DMS114 treated with DMSO at 0.1 percent for 48 hours (cell line): Measurements from ENCODE around the gene EVC2.
"Not testable (repeated sequence)": the region's sequence is repeated elsewhere in the genome, so short reads cannot be mapped to it uniquely, and the experiment has no call there.

Source experiments
- DNase-seq: peaks from one replicate; lab custom pipeline; 2025; ENCODE audit not compliant: unreplicated experiment; lab: John Stamatoyannopoulos, UW

EVC2 gene

DNA sequence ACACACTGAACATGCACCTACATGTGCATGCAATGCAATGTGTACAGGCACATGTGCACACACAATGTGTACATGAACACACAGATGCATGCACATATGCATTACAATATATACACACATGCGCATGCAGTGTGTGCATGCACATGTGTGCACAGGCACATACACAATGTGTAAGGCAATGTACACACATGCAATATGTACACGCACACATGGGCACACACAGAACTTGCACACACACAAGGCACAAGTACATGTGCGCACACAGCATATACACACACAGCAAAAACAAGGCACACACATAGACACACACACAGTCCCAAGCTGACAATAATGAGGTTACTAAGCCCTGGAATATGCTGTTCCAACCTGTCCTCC lies 76.3 kb downstream of the EVC2 start:
- no peak for DNase-seq

DNA sequence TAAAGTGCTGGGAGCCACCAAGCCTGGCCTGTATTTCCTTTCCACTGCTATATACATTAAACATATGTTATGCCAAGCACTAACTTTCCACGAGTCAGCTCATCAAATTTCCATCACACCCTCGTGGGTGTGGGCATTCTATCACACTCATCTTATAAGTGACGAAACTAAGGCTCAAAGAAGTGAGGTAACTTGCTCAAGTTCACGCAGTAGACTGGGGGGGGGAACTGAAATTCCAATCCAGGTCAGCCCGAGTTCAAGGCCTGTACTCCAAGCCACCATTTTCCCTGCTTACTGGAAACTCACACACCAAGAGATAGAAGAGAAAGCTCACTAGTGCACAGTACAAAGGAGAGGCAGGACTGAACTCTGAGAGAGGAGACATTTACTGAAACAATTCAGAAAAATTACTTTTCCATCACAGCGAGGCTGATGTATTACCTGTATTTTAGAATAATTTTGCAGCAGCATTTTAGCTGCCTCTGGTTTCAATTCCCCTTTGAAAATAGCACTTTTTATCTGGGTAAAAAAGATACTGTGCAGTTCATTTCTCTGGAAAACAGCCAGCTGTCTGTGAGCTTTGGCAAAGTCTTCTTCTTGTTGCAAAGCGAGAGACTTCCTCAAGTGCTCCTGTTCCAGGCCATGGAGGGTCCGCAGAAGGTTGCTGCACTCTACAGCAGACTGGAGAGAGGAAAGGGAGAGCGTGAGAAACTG lies 76.8 kb downstream of the EVC2 start:
- DNase-seq, result no peak

DNA sequence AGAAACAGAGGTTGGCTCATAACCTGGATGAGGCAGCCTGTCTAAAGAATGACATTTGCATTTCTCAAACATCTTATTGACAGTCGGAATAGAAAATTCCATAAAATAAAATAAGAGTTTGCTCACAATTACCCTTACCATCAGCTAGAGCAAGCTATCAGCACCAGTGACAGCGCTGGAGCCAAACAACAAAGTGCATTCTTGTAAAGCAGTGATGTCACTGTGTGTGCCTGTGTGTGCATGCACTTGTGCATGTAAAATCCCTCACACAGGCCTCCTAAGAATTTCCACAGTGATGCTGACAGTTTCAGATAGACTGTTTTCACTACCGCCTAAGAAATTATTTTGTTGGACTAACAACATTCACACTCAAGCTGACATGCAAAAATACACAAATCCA lies 77.6 kb downstream of the EVC2 start:
- DNase-seq, result no peak

DNA sequence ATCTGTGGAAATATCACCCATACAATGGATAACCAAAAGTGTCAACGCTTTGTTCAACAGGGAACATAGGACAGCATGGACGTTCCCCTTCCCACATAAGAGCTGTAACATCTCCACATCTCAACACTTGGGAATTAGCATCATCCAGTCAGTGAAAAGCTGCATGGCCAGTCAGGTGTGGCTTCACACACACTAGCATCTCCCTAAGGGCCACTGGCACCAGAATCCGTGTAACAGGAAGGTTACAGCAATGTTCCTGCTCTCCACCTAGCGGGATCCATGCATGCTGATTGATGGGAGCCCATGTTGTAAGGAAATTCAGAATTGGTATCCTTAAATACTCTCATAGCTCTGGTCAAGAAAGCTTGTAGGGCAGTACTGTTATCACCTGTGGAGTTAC lies 78.8 kb downstream of the EVC2 start:
- no peak for DNase-seq

DNA sequence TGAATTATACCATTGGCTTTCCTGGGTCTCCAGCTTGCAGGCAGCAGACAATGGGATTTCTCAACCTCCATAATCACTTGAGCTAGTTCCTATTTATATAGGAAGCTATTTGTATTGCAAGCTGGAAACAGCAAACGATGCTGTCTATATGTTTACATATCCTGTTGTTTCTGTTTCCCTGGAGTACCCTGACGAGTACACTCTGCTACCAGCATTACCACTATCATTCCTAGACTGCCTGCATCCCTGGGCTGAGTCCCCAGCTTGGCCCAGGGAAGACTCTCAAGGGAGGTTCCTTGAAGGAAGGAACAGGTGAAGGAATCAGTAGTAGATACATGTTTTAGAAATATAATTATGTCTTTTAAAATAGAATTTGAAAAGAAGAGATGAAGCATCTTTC lies 81.4 kb downstream of the EVC2 start:
- DNase-seq, result no peak

DNA sequence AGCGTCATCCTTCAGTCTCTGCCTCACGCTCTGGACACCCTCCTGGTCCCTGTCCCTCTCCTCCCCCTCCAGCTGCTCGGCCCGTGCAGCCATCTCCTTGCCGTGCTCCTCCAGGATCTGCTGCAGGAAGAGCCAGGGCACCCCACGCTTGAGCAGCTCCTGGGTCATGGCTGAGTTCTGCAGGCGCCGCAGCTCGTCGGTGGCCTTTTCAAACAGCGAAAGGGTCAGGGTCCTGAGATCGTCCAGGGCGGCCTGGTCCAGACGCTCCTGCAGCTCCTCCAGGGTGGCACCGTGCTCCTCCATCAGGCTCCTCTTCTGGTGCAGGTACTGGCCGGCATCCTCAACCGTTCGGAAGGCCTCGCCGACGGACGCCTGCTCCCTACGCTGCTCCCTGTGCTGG lies 85.8 kb downstream of the EVC2 start:
- DNase-seq, result no peak

DNA sequence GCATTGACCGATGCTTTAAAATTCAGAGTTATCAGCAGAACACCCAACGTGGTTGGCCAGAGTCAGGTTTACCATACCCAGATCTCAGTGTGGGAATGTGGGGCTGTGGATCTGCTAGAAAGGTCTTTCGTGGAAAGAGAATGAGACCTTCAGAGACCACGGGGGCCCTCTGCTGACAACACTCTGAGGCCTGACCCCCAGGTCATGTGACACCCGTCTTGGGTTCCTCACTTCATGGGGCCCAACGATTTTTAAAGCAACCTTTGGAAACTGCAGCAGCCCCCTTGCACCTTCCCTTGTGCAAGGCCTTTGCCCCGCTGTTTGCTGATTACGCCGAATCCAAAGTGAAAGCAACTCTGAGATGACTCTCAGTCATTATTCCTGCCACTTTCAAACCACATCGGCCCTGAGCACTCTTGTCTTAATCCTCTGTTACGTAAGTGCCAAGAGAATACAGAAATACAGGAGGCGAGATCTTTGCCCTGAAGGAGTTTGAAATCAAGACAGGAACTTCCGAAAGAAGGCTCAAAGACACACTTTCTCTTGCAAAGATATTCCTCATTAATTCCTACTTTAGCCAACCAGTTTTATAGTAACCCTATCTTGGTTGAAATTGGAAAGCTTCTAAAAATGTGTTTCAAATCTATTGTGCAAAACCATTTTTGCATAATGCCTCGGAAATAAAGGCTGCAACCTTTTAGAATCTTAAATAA lies 88.3 kb downstream of the EVC2 start:
- DNase-seq, result no peak

DNA sequence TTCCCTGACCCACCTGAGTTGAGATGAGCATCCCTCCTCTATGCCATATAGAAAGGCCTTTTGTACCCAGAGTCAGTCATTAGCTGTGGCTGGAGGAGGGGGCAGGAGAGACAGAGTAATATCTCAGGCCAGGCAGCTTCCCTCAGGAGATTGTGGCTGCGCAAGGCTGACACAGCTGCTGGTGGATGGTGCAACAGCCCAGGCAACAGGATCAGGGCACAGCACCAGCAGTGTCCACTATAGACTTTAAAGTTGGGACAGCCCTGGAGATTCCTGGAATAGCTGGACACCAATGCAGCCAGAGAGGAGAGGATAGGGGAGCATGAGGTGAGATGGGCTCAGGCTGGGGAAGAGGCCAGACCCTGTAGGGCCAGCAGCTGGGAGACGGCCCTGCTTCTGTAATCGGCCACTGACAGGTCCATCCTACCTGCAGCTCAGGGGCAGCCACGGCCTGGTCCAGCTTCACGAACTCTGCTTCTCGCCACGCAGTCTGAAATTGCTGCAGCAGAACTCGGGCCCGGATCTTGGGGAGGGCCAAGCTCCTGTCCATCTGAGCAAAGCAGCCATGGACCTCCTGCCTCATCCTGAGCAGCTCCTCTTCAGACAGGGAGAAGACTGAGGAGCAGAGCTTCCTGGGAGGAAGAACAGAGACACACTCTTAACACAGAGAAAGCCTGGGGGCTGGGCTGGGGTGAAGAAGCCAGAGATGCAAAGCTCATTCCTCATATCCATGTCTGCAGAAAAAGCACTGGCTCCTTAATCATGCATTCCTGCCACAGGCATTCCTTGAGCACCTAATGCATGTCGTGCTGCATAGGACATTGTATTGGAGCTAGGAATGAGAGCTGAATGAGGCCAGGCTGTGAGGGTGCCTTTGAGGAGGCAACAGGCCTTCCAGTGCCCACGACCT lies 90.1 kb downstream of the EVC2 start:
- DNase-seq, result no peak

DNA sequence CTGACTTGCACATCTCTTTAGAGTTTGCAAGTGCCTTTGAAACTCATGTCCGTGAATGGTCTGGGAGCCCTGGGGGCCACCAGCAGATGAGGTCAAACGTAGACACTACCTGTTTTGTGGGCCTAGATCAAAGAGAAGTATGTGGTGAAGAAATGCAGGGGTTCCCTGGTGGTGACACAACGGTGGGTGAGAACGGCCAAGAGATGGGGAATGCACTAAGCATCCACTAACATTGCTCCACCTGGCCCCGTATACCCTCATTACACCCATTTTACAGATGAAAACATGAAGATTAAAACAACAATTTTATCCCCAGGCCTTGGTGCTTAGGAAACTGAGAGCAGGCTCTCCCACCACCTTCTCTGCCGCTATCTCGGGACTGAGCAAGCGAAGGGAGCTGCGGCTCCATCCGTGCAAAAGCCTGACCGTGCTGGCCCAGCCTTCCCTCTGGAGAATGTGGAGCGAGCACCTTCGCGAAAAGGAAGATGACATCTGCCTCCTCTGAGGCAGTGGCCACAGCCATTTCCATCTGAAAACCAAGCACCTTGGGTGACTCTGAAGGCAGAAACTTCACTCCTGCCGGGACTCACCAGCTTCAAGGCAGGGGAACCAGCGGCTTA lies 91.9 kb downstream of the EVC2 start:
- DNase-seq, result no peak

DNA sequence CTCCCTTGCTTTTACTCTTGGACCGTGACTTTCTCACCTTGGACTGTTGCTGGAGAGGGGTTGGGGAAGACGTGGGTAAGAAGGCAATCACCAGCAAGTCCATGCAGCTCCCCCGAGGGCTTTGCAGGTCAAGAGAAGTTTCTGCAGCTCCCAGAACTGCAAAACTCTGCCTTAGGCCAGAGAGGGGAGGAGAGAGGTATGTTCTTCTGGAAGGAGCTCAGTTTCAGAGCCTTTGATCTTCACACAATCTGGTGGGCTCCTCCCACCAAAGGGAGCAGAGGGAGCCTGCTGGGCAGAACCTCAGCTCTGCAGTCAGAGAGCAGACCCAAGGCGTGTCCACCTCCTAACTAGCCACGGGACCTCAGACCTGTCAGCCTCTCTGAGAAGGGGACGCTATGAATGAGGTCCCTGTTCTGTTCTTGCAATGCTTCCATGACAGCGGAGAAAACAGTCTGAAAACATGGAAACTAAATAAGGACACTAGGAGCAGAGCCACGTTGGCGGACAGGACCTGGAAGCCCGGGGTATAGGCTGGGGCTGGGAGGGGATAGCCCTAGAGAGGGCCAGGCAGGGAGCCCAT lies 92.8 kb downstream of the EVC2 start:
- DNase-seq, result no peak

DNA sequence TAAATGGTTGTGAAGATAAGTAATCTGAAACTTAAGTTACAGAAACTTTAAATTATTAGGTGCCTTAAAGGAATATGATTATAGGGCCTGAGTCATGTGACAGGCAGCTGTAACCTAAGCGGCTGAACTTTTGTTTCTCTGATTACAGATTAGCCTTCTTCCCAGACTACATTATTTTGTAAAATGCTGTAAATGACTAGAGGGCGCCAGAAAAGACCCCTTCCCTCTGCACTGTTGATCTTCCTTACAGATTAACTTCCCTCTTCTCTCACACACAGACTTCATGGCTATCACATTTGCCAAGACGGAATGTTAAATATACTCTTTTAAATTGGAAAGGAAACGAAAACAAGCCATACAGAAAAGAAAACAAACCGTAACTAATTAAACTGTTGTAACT lies 96.6 kb downstream of the EVC2 start:
- no peak for DNase-seq

DNA sequence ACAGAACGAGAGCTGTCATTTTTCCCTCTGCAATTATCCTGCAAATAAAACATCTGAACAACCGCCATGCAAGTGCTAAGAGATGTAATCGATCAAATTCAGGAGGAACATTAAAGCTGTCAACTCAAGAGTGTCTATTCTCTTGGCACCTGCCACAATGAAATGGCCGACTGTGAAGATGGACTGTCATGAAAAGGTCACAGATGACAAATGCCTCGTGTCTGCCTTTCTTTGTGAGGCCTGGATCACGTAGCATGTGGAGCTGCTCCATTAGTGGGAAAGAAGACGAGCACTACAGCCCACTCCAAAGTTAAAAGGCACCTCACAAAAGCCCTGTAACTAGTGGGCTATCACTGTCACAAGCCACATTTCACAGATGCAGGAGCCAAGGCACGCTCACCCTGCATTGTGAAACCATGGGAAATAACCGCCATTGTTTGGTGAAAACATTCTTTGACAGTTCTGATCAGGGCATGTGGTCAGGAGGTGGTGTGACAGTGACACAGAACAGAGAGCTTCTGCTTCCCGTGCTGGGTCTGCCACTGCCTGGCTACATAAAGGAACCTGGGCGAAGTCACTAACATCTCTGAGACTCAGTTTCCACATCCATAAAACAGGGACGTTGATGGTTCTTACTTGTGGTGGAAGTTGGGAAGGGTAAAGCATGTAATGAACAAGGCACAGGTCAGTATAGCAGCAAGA lies 98.9 kb downstream of the EVC2 start:
- DNase-seq, result no peak

DNA sequence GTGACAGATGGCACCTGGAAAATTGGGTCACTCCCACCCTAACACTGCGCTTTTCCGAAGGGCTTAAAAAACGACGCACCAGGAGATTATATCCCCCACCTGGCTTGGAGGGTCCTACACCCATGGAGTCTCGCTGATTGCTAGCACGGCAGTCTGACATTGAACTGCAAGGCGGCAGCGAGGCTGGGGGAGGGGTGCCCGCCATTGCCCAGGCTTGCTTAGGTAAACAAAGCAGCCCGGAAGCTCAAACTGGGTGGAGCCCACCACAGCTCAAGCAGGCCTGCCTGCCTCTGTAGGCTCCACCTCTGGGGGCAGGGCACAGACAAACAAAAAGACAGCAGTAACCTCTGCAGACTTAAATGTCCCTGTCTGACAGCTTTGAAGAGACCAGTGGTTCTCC lies 114.5 kb downstream of the EVC2 start:
- not testable (repeated sequence) for DNase-seq

DNA sequence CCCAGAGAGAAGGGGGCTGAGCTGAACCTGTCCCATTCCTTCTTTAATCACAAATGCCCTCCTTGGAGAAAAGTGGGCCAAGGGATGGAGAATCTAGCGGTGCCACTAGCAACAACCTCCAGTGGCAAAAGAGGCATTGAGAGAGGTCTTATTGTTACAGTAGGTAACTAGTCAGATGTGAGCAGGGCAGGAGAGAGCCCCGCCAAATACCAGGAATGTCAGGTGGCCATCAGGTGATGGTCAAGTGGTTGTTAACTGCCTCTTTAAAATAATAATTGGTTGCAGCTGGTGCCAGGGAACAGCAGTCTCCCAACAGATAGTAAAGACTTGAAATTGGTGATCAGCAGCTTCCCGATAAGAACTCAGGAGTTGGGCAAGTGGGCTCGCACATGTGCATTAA lies 116.1 kb downstream of the EVC2 start:
- DNase-seq, result no peak

DNA sequence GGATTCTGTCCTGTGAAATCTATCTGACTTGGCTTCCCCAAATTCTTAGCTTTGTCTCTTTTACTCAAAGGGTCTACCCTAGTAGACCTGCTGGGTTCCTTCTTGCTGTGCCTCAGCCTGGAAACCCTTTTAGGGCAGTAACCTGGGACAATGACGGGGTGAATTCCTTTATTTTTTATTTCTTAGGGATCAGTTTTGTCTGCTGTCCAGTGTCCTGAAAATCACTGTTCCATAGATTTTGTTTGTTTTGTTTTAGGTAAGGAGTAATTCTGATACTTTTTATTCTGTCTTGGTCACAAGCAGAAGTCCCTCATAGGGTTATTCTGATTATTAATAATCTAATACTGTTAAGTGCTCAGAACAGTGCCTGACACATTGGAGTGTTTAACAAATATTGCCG lies 118.9 kb downstream of the EVC2 start:
- DNase-seq, result no peak

DNA sequence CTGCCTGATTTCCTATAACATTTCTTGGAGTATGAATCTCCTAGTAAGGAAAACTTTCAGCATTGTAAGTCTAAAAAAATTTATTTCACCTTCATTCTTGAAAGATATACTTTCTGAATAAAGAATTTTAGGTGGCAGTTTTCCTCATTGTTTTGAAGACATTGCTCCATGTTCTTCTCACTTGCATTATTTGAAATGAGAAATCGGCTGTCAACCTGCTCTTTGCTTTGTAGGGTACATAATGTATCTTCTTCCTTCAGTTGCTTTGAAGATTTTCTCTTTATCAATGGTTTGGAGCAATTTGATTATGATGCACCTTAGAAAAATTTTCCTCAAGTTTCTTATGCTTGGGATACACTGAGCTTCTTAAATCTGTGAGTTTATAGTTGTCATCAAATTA lies 120.3 kb downstream of the EVC2 start:
- no peak for DNase-seq

DNA sequence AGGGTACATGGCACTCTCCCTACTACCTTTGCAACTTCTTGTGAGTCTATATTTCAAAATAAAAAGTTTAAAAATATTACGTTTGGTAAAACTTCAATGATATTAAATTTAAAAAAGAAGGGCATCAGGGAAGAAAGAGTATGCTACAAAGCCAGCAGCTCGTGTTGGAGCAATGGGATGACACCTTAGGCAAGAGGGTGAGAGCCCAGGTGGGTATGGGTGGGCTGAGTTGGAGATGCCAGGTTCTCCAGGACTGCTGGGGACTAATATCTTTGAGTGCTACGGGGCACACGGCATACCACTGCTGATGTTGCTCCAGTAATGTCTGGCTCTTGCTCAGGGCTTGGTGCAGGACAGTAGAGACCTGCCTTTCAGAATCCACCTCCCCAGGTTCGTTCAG lies 132.4 kb downstream of the EVC2 start:
- no peak for DNase-seq

DNA sequence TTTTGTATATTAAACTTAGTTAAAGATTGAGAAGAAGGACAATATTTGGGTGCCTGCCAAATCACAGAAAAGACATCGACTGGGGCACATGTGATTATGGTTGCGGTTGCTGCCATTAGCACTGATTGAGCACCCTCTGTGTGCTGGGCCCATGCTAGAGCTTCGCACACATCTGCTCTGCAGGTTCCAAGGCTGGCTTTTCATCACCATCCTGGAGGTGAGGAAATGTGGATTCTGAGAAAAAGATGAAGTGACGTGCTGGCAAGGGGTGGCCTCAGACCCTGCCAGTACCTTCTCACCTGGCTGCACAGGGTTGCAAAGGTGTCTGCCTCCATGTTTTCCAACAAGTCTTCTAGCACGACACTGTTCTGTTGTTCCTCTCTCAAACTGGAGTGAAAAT lies 134.0 kb downstream of the EVC2 start:
- no peak for DNase-seq

DNA sequence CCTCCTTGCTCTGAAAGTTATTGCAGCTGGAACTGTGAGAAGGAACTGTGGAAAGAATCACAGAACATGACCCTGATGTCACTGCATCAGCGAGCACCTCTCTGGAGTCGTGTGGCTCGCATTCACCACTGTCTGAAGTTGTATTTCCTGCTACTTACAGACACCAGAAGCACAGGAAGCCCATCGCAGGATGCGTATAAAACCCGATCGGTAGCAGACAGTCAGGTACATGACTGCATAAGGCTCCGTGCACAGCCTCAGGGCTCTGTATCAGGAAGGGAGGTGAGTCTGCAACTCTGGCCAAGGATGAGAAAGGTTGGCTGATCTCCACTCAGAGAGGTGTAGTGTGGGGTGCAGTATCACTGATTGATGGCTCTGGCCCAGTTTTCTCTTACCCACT lies 134.4 kb downstream of the EVC2 start:
- DNase-seq, result no peak

DNA sequence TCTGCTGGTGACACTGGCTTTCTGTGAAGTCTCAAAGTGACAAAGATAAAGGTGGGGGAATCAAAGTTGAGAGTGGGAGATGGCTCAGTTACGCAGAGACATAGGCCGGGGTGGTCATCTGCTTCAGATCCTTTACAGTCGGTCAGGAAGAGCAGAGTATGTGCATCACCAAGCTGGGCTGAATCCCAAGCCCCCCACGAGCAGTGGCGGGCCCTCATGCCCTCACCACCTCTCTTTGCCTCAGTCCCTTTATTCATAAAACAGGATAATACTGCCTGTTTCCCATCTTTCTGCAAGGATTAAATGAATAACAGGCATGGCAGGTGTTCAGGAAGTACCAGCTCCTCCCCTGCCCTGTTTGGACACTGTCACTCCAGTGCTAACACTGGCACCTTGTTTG lies 135.6 kb downstream of the EVC2 start:
- no peak for DNase-seq

DNA sequence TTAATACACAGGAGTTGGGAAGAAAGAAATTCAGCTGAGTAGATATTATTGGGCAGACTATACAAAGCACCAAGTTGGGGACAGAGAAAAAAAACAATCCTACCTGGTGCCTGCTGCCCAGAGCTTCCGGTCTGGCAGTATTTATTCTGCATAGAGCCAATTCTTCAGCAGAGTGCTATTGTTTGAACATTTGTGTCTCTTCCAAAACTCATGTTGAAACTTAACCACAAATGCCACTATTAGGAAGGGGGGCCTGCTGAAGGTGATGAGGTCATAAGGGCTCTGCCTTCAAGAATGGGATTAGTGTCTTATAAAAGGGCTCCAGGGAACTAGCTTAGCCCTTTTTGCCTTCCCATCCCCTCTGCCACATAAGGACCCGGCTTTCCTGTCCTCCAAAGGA lies 136.2 kb downstream of the EVC2 start:
- DNase-seq, result no peak
